K562 treated with DMSO at 1 percent for 12 hours (cell line): ENCODE data around the gene ZNF160. TPM values are rescaled to one million over a fixed set of nuclear protein-coding genes. Genes with fewer than 3 reads are reported as not detected.

Experiments used
- total RNA-seq: library from RNA; unstranded; fragments of 300-600 nt; gene quantifications from 2 replicates; pipeline ENCODE4 v1.2.3, GENCODE V29; 2022; ENCODE audit not compliant: insufficient read depth

The ZNF160 gene
- 2.4 and 14.0 TPM in 2 replicates for total RNA-seq

DNA sequence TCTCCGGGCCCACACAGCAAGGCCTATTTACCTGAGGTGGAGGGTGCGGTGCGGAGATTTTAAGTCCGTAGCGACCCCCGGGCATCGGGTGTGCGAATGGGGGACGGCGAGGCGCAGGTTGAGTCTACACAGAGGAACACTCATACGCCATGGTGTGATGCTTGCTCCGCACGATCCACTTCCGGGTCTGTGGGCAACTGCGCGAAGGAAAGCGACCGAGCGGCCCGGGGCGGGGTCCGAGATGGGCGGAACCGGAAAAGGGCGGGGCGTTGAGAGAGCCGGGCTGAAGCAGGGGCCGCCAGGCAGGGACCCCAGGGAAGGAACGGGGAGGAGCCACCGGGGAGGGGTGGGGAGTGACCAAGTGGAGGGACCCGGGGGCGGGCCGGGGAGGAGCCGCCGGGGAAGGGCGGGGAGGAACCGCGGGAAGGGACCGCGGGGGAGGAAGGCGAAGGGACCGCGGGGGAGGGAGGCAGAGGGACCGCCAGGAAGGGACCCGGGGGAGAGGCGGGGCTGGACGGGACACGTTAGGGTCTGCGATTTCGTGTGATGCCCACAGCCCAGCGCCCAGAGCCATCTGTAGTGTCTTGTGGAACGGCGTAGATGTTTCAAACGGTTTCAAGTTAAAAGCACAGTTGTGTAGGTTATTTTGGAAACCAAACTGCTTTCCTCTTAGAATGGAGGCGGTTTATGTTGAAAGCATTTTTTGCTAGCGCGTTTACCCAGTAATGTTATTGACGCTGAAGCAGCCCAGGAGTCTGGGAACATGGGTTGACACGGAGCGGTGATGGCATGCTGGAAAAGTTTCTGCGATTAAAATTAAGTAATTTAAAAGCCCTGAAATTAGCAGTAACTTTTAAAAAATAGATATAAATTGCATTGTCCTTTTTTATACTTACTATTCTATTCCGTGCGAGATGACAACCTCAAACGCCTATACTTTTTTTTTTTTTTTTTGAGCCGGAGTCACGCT lies at the start of gene ZNF160:
Gene ZNF160 (minus strand): TSS at position 189 of the 970 bp plus-strand sequence. CDS start 17,146 bp downstream, outside the sequence.

DNA sequence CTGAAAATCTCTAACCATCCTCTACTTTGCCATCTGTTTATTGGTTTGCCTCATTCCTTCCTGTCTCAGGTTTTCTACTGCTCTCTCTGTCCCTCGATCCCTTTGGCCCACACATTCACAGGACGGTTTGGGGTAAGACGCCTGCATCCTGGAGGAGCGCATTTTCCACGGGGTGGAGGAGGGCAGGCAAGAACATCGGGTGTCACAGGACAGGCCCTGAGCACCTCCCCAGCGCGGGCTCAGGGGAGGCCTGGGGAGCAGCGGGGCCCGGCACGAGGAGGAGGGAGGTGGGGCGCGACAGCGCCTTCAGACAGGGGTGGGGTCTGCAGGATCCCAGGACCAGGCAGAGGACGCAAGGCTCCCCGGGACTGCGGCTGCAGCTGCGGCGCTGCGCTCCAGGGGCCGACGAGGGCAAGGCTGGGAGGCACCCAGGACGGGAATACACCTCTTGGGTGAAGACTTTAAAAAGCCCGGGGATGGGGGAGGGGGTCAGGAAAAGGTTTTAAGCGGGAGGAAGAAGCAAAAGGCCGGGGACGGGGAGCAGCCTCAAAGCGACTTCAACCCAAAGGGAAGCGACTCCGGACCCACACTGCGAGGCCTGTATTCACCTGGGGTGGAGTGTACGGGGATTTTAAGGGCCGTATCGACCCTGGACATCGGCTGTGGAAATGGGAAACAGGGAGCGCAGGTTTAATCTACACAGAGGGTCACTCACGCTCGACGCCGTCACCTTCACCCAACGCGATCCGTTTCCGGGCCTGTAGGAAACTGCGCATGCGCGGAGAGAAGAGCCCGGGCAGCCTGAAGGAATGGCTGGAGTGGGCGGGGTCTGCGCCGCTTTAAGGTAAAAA lies 29.1 kb upstream of the ZNF160 start, which contains the start of gene ZNF415:
Gene ZNF415 (minus strand): TSS at position 770 of the 851 bp plus-strand sequence. CDS start 10,234 bp downstream, outside the sequence.

Other genes starting within 250 kb of the ZNF160 start
- 8.7 and 13.7 TPM in 2 replicates for gene ZNF468, start 245.8 kb downstream of the ZNF160 start, total RNA-seq
- 5.2 TPM in 1 of 2 replicates, not detected in the other for gene ZNF320, start 205.8 kb downstream of the ZNF160 start, total RNA-seq
- gene ZNF888, start 180.0 kb downstream of the ZNF160 start, total RNA-seq: 2.7 and 8.2 TPM in 2 replicates
- gene ZNF816, start 140.5 kb downstream of the ZNF160 start, total RNA-seq: 4.8 and 6.8 TPM in 2 replicates
- gene ERVV-1, start 89.5 kb downstream of the ZNF160 start, total RNA-seq: not detected in 2 replicates
- gene ERVV-2, start 58.7 kb downstream of the ZNF160 start, total RNA-seq: 0.84 TPM in 1 of 2 replicates, not detected in the other
- gene ZNF415, start 29.5 kb upstream of the ZNF160 start, total RNA-seq: not detected in 2 replicates
- 0.64 and 4.3 TPM in 2 replicates for gene ZNF347, start 55.6 kb upstream of the ZNF160 start, total RNA-seq
- gene ZNF665, start 89.9 kb upstream of the ZNF160 start, total RNA-seq: 1.4 and 5.0 TPM in 2 replicates
- 0.24 and 2.3 TPM in 2 replicates for gene ZNF677, start 151.5 kb upstream of the ZNF160 start, total RNA-seq
- not detected in 2 replicates for gene VN1R2, start 154.9 kb upstream of the ZNF160 start, total RNA-seq
- not detected in 2 replicates for gene VN1R4, start 164.3 kb upstream of the ZNF160 start, total RNA-seq
- 1.1 and 4.4 TPM in 2 replicates for gene ZNF845, start 230.3 kb upstream of the ZNF160 start, total RNA-seq